Measurements from ENCODE around the gene KRT7.

- TF ChIP-seq, protein P1, sequence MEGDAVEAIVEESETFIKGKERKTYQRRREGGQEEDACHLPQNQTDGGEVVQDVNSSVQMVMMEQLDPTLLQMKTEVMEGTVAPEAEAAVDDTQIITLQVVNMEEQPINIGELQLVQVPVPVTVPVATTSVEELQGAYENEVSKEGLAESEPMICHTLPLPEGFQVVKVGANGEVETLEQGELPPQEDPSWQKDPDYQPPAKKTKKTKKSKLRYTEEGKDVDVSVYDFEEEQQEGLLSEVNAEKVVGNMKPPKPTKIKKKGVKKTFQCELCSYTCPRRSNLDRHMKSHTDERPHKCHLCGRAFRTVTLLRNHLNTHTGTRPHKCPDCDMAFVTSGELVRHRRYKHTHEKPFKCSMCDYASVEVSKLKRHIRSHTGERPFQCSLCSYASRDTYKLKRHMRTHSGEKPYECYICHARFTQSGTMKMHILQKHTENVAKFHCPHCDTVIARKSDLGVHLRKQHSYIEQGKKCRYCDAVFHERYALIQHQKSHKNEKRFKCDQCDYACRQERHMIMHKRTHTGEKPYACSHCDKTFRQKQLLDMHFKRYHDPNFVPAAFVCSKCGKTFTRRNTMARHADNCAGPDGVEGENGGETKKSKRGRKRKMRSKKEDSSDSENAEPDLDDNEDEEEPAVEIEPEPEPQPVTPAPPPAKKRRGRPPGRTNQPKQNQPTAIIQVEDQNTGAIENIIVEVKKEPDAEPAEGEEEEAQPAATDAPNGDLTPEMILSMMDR (IDR thresholded peaks at IDR 0.05; ENCODE audit: low read depth, low read length, missing input control), result no peak
- TF ChIP-seq EGR1 (IDR thresholded peaks at IDR 0.05; ENCODE audit: low read depth in 2 of 2), result no peak
- no peak for TF ChIP-seq TAF1 (conservative IDR thresholded peaks at IDR 0.05)
- TF ChIP-seq RAD21 (IDR thresholded peaks at IDR 0.05), result no peak
These were observed 33.6 kb upstream of the KRT7 start for GRCh38 chr12:52199294-52199919.

Measured in liver (tissue), 3 donors.